RCC 7860 (cell line): ENCODE measurements around the gene TNFRSF13B.
"Not testable (repeated sequence)": the region's sequence is repeated elsewhere in the genome, so short reads cannot be mapped to it uniquely, and the experiment has no call there.

Experiments
- DNase-seq: peaks from one replicate; pipeline ENCODE4 v3.0.0-alpha.2; 2015; ENCODE audit warnings: low spot score
- FAIRE-seq: peaks from 2 replicates; lab custom pipeline; 2012; peaks lifted over from hg19 to GRCh38; lab: Jason Lieb, UNC

Gene TNFRSF13B

GRCh38 chr17:17007891-17008290 lies 36.0 kb upstream of the TNFRSF13B start:
- not testable (repeated sequence) for FAIRE-seq, DNase-seq

- DNase-seq, FAIRE-seq: not testable (repeated sequence)
Measured at GRCh38 chr17:17004997-17005614, 33.2 kb upstream of the TNFRSF13B start.

GRCh38 chr17:17004251-17004996 lies 32.5 kb upstream of the TNFRSF13B start:
- DNase-seq (no peak), FAIRE-seq (no peak)

- not testable (repeated sequence) for DNase-seq, FAIRE-seq
Measured at GRCh38 chr17:17002731-17003715, 31.1 kb upstream of the TNFRSF13B start.

- DNase-seq, result peak; percentile 31
- no peak for FAIRE-seq
Measured at GRCh38 chr17:17001874-17002520, 30.1 kb upstream of the TNFRSF13B start.

- no peak for DNase-seq
- FAIRE-seq, result no peak
Measured at GRCh38 chr17:17001076-17001777, 29.3 kb upstream of the TNFRSF13B start.

GRCh38 chr17:16999931-17000625 lies 28.2 kb upstream of the TNFRSF13B start:
- DNase-seq, result no peak
- FAIRE-seq, result no peak

- FAIRE-seq (no peak), DNase-seq (no peak)
Measured at GRCh38 chr17:16997514-16998429, 25.9 kb upstream of the TNFRSF13B start.

GRCh38 chr17:16996726-16997125 lies 24.8 kb upstream of the TNFRSF13B start:
- not testable (repeated sequence) for FAIRE-seq

GRCh38 chr17:16995930-16996329 lies 24.0 kb upstream of the TNFRSF13B start:
- FAIRE-seq, result no peak

More at GRCh38 chr17:16996726-16997125, 24.8 kb upstream of the TNFRSF13B start:
- DNase-seq, result not testable (repeated sequence)

GRCh38 chr17:16994631-16995030 lies 22.7 kb upstream of the TNFRSF13B start:
- no peak for FAIRE-seq
- no peak for DNase-seq

More at GRCh38 chr17:16995930-16996329, 24.0 kb upstream of the TNFRSF13B start:
- DNase-seq, result no peak

- FAIRE-seq, result no peak
Measured at GRCh38 chr17:16991349-16992009, 19.6 kb upstream of the TNFRSF13B start.

GRCh38 chr17:16989953-16990860 lies 18.3 kb upstream of the TNFRSF13B start:
- FAIRE-seq (no peak), DNase-seq (no peak)

More at GRCh38 chr17:16991349-16992009, 19.6 kb upstream of the TNFRSF13B start:
- DNase-seq, result peak; percentile 41

GRCh38 chr17:16989230-16989952 lies 17.5 kb upstream of the TNFRSF13B start:
- no peak for FAIRE-seq

GRCh38 chr17:16988749-16989229 lies 16.9 kb upstream of the TNFRSF13B start:
- FAIRE-seq (no peak), DNase-seq (no peak)

More at GRCh38 chr17:16989230-16989952, 17.5 kb upstream of the TNFRSF13B start:
- DNase-seq, result no peak
